Endothelial cell of umbilical vein (primary cell): ENCODE measurements around the gene ZNF205. TPM values are rescaled to one million over a fixed set of nuclear protein-coding genes. Genes with fewer than 3 reads are reported as not detected.

ENCODE experiments used
- BruUV-seq: library from RNA; stranded (reverse); fragments of 400-500 nt; replicated peaks from 2 replicates; lab custom pipeline; 2021; lab: Mats Ljungman, UMichigan
- CTCF ChIA-PET: fragments of 300-600, 350-600 bp; sonication (Branson Sonifier 250); formaldehyde crosslinking; loops from one replicate; lab custom pipeline; 2021; ENCODE audit warnings: antibody characterized with exemption, inconsistent platforms; lab: Charles Lee
- POLR2A ChIA-PET: fragments of 300-600, 350-600 bp; sonication (Branson Sonifier 250); formaldehyde crosslinking; loops from one replicate; lab custom pipeline; 2021; ENCODE audit warnings: antibody characterized with exemption, inconsistent platforms; lab: Charles Lee
- DNase-seq: peaks from one replicate; pipeline ENCODE4 v3.0.0-alpha.2; 2011; ENCODE audit warnings: low read depth, low spot score
- FAIRE-seq: peaks from 2 replicates; lab custom pipeline; 2011; peaks lifted over from hg19 to GRCh38; lab: Jason Lieb, UNC
- H2AFZ ChIP-seq: 2 replicates; pipeline ENCODE4 v1.6.0; 2012; ENCODE audit warnings: low read depth, low read length, control low read depth, inconsistent platforms
- H3K27ac ChIP-seq: 2 replicates; pipeline ENCODE4 v1.5.1; 2011; ENCODE audit warnings: low read depth, mild to moderate bottlenecking, control low read depth, low read length, moderate library complexity; ENCODE audit not compliant: insufficient read depth
- H3K27me3 ChIP-seq, 2 experiments: 2 replicates each; pipeline versions ENCODE4 v1.6.0 to v1.6.1; 2011; ENCODE audit warnings: low read length in 2 of 2, mixed read lengths in 1 of 2; ENCODE audit not compliant: control insufficient read depth in 2 of 2, insufficient read depth in 2 of 2
- H3K36me3 ChIP-seq, 2 experiments: 2 replicates in 1 of 2; 3 replicates in 1 of 2; pipeline ENCODE4 v1.5.1; 2011; ENCODE audit warnings: low read length in 2 of 2, mild to moderate bottlenecking in 1 of 2, moderate library complexity in 1 of 2; ENCODE audit not compliant: control insufficient read depth in 2 of 2, insufficient read depth in 2 of 2; ENCODE audit errors: extremely low read depth in 1 of 2
- H3K4me1 ChIP-seq: 3 replicates; pipeline ENCODE4 v1.5.1; 2011; ENCODE audit warnings: mild to moderate bottlenecking, low read length; ENCODE audit not compliant: control insufficient read depth, insufficient read depth; ENCODE audit errors: extremely low read depth
- H3K4me2 ChIP-seq: 2 replicates; pipeline ENCODE4 v1.6.1; 2011; ENCODE audit warnings: low read length, control low read depth, mixed read lengths; ENCODE audit not compliant: insufficient read depth
- H3K4me3 ChIP-seq, 3 experiments: fragments of 200-600 bp in 1 of 3; sonication (generic), shearing (Covaris generic) in 1 of 3; replicated peaks in 1 of 3; 2 replicates each; pipeline ENCODE4 v1.5.1; 2011 to 2016; ENCODE audit warnings: control low read depth in 3 of 3, low read length in 3 of 3, mild to moderate bottlenecking in 2 of 3, inconsistent platforms in 1 of 3, low read depth in 1 of 3, moderate library complexity in 1 of 3; ENCODE audit not compliant: insufficient read depth in 1 of 3
- H3K79me2 ChIP-seq: 2 replicates; pipeline ENCODE4 v1.6.0; 2012; ENCODE audit warnings: low read length, inconsistent platforms; ENCODE audit not compliant: control insufficient read depth, insufficient read depth
- H3K9ac ChIP-seq: replicated peaks from 2 replicates; pipeline ENCODE3; 2011; ENCODE audit warnings: low read length, control low read depth; ENCODE audit not compliant: insufficient read depth; ENCODE audit errors: extremely low read depth
- H3K9me1 ChIP-seq: replicated peaks from 3 replicates; pipeline ENCODE4 v1.6.0; 2011; ENCODE audit warnings: mild to moderate bottlenecking, low read length; ENCODE audit not compliant: control insufficient read depth, insufficient read depth; ENCODE audit errors: extremely low read depth
- H3K9me3 ChIP-seq: replicated peaks from 2 replicates; pipeline ENCODE4 v1.5.1; 2012; ENCODE audit warnings: low read length, inconsistent platforms; ENCODE audit not compliant: control insufficient read depth, insufficient read depth
- H4K20me1 ChIP-seq: replicated peaks from 2 replicates; pipeline ENCODE3; 2011; ENCODE audit warnings: mild to moderate bottlenecking, low read length; ENCODE audit not compliant: control insufficient read depth, insufficient read depth; ENCODE audit errors: extremely low read depth
- EZH2 ChIP-seq: IDR thresholded peaks from 2 replicates; pipeline ENCODE4 v1.6.1; 2012; ENCODE audit warnings: borderline replicate concordance, low read depth, mild to moderate bottlenecking, moderate library complexity, low read length, inconsistent platforms; ENCODE audit not compliant: severe bottlenecking
- FOS ChIP-seq: IDR thresholded peaks from 2 replicates; pipeline ENCODE4 v1.6.1; 2011; ENCODE audit warnings: mild to moderate bottlenecking, low read length, moderate library complexity, borderline replicate concordance; ENCODE audit not compliant: insufficient read depth
- GATA2 ChIP-seq: IDR thresholded peaks from 2 replicates; pipeline ENCODE4 v1.7.0; 2011; ENCODE audit warnings: low read depth, mild to moderate bottlenecking, moderate library complexity, mixed read lengths, low read length; ENCODE audit not compliant: insufficient read length, insufficient read depth
- JUN ChIP-seq: IDR thresholded peaks from 2 replicates; pipeline ENCODE4 v1.6.1; 2011; ENCODE audit warnings: borderline replicate concordance, low read depth; ENCODE audit not compliant: insufficient read length, insufficient read depth
- MYC ChIP-seq: IDR thresholded peaks from one replicate; pipeline ENCODE4 v1.6.1; 2011; ENCODE audit warnings: mild to moderate bottlenecking, low read depth, low read length
- POLR2A ChIP-seq: IDR thresholded peaks from 2 replicates; pipeline ENCODE4 v1.6.1; 2012; ENCODE audit warnings: low read depth, mild to moderate bottlenecking, control low read depth, low read length
- POLR2AphosphoS5 ChIP-seq: IDR thresholded peaks from 2 replicates; pipeline ENCODE4 v1.6.1; 2012; ENCODE audit warnings: low read depth, mild to moderate bottlenecking, control low read depth, low read length, moderate library complexity; ENCODE audit not compliant: insufficient read depth
- dilution Hi-C: fragments of 300-500 bp; cut with MboI; formaldehyde crosslinking; loops from one replicate; pipeline ENCODE4 v1.15.0; 2019; ENCODE audit warnings: low sequenced_read_pairs; ENCODE audit not compliant: extremely low pct_ligation_motif_present
- intact Hi-C: fragments of 100-400 bp; cut with micrococcal nuclease; formaldehyde crosslinking; loops from one replicate; pipeline ENCODE4 v1.10.0; 2022
- polyA plus RNA-seq, 4 experiments: library from polyadenylated mRNA; depleted of rRNA in 3 of 4; stranded (reverse) in 3 of 4; unstranded in 1 of 4; fragments of >200 nt; gene quantifications; 2 replicates each; pipeline versions ENCODE4 v1.2.1 to v1.2.3, GENCODE V29; 2011 to 2012; ENCODE audit warnings: missing spikeins in 1 of 4
- total RNA-seq: library from RNA; stranded (reverse); gene quantifications from 2 replicates; pipeline ENCODE4 v1.2.3, GENCODE V29; 2021
- TF ChIP-seq, protein P1 (sequence below), 2 donors: IDR thresholded peaks; 1 replicate in 1 of 2; 2 replicates in 1 of 2; pipeline ENCODE4 v1.5.1; 2011; ENCODE audit warnings: low read length in 2 of 2, mild to moderate bottlenecking in 2 of 2, moderate library complexity in 2 of 2, control low read depth in 1 of 2, inconsistent platforms in 1 of 2, low read depth in 1 of 2; ENCODE audit not compliant: insufficient read depth in 1 of 2; ENCODE audit errors: extremely low read depth in 1 of 2
- TF ChIP-seq, protein P2 (sequence below): IDR thresholded peaks from 2 replicates; pipeline ENCODE4 v1.6.1; 2011; ENCODE audit not compliant: insufficient read depth, insufficient read length

The ZNF205 gene
- total and polyA plus RNA-seq, 2 donors (not counting 3 experiments of a cell fraction or from before 2014, with no cell fraction given): 18.5 to 19.0 TPM

DNA sequence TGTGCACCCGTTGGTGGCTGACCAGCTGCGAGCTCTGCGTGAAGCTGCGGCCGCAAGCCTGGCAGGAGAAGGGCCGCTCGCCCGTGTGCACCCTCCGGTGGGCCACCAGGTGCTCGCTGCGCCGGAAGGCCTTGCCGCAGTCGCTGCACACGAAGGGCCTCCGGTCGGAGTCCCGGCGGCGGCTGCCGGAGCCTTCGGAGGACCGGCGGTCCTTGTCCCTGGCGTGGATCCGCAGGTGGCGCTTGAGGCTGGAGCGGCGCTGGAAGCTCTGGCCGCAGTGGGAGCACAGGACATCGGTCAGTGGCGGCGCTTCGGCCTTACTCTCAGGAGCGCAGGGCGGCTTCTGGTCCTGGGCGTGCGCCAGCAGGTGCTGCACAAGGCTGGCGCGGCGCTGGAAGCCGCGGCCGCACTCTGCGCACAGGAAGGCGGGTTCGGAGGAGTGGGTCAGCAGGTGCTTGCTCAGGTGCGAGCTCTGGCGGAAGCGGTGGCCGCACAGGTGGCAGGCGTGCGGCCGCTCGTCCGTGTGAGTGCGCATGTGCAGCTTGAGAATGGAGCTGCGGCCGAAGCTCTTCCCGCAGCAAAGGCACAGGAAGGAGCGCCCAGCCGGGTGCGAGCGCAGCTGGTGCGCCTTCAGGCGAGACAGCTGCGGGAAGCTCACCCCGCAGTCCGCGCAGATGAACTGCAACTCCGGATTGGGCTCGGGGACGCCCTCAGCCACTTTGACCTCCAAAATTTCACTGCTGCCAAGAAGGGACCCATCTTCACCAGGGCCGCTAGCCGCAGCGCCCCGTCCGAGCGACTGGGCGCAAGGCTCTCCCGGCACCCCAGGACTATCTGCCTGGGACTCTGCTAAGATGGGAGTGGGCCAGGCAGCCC is 22.4 kb upstream of the ZNF205 start:
- ChIA-PET CTCF (interaction anchor here (1.6 to 5.1 kb wide), 2 partner anchors 31 to 39 kb away, joined by 4 to 29 read pairs; no protein-coding TSS in a partner anchor), POLR2A (no interaction called here)
- intact Hi-C loops: no loop called here
- no peaks in the 10 kb centered on the region for H3K27me3 ChIP-seq
- H3K79me2 ChIP-seq: no peaks in the 10 kb centered on the region
- H2AFZ ChIP-seq: no peak overlapping the region
- H3K4me1 ChIP-seq: peaks cover 25% of the 10 kb centered on the region
- no peak overlapping the region for H3K27ac ChIP-seq
- H3K4me2 ChIP-seq: no peak overlapping the region
- no peaks in the 10 kb centered on the region for H4K20me1 ChIP-seq
- no peak overlapping the region for H3K9ac ChIP-seq
- H3K4me3 ChIP-seq: no peak overlapping the region
- TF ChIP-seq FOS: no peak
- TF ChIP-seq, protein P1, sequence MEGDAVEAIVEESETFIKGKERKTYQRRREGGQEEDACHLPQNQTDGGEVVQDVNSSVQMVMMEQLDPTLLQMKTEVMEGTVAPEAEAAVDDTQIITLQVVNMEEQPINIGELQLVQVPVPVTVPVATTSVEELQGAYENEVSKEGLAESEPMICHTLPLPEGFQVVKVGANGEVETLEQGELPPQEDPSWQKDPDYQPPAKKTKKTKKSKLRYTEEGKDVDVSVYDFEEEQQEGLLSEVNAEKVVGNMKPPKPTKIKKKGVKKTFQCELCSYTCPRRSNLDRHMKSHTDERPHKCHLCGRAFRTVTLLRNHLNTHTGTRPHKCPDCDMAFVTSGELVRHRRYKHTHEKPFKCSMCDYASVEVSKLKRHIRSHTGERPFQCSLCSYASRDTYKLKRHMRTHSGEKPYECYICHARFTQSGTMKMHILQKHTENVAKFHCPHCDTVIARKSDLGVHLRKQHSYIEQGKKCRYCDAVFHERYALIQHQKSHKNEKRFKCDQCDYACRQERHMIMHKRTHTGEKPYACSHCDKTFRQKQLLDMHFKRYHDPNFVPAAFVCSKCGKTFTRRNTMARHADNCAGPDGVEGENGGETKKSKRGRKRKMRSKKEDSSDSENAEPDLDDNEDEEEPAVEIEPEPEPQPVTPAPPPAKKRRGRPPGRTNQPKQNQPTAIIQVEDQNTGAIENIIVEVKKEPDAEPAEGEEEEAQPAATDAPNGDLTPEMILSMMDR (IDR thresholded peaks at IDR 0.05; ENCODE audit: extremely low read depth in 1 of 2, insufficient read depth in 1 of 2, low read depth in 1 of 2, low read length in 2 of 2): no peak
- TF ChIP-seq POLR2A: no peak
- no peak for TF ChIP-seq EZH2
- TF ChIP-seq, protein P2, sequence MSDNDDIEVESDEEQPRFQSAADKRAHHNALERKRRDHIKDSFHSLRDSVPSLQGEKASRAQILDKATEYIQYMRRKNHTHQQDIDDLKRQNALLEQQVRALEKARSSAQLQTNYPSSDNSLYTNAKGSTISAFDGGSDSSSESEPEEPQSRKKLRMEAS: no peak
- TF ChIP-seq GATA2: no peak
- TF ChIP-seq JUN: no peak
- no peak for TF ChIP-seq POLR2AphosphoS5
- TF ChIP-seq MYC: no peak
- H3K36me3 ChIP-seq: no peaks in the 10 kb centered on the region
- no TSS peak for BruUV-seq
- no peaks in the 10 kb centered on the region for H3K9me1 ChIP-seq
- FAIRE-seq (no peak), DNase-seq (no peak)
- H3K9me3 ChIP-seq: no peaks in the 10 kb centered on the region
- dilution Hi-C loops: no loop called here
